CD4-positive, alpha-beta T cell treated with Interleukin-1 beta for 1 hour (primary cell): ENCODE measurements around the gene PBX2.
"Not testable (repeated sequence)": the region's sequence is repeated elsewhere in the genome, so short reads cannot be mapped to it uniquely, and the experiment has no call there.

Experiments used
- DNase-seq, 2 donors: peaks; one replicate each; pipeline ENCODE4 v3.0.0-alpha.2; 2020 to 2022

Gene PBX2

DNA sequence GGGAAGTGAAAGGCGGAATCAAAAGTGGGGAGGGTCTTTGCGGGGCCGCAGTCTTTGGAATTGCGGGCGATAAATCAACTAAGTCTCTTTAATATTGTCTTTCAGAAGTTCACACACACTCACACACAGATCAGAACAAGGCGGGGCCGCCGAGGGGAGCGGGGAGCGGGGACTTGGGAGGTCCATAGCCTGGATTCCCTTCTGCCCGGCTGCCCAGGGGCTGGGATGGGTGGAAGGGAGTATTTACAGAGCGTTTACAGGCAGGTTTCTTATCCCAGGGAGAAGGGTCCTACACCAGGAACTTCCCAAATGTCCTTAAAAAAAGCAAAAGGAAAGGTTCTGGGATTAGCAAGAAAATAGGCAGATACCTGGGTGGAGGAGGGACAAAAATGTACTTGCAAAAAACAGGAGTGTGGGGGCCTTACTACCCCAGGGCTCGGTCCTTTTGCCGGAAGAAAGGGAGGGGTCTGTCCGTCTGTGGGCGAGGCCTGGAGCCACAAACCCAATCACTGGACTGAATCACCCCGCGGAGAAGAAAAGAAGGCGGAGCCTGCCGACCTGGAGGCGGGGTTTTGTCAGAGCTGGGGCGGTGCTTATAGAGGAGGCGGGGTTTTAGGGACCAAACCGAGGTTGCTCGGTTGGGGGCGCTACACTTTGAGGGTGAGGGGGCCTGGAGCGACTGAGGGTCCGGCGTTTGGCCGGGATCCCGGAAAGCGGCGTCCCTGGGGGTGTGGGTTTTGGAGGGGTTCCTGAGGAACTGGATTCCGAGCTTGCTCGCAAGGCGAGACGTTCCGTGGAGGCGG is 41.5 kb downstream of the PBX2 start:
- peak; percentile 76 to 78 for DNase-seq

DNA sequence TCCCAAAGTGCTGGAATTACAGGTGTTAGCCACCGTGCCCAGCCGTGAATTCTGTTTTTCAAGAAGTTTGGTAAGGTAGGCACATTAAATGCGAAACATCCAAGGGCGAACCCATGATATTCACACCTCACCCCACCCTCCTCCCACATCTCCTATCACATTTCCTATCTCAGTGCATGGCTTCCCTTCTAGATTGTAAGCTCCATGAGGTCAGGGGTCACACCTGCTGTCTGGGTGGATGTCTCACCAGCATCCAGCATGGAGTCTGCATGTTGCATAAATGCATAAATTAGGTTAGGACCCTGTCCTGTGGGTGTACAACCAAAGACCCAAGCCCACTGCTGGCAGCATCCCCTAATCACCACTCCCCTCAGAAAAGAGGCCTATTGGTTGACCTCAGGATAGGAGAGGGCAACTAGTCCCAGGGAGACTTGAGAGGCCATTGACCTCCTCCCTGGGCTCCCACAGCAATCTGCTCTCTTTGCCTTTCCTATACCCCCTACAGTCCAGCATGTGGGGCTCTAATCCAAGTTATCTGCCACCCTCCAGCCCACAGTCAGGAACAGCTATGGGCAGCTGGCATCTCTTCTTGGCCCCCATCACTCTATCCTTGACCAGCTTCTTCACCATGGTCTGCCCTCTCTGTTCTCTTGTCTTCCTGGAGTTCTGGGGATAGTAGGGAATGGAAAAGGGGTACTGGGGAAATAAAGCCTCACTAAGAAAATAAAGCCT is 42.4 kb downstream of the PBX2 start:
- DNase-seq = no peak

DNA sequence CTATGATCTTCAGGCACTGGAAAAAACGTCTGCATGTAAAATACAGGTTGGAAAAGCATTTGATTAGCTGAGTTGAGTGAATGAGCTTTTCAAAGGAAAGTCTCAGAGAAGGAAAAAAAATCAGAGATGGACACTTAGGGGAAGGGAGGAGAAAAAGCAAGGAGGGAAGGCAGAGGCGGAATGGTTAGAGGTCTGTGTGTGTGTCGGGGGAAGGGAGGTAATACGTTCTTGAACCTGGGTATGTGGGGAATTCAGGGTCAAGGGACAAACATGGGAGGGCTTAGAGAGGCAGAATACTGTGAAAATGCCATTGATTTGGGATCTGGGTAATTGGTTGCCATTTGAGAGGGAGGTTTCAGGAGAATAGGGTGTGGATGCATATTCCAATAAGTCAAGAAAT is 43.3 kb downstream of the PBX2 start:
- no peak for DNase-seq

DNA sequence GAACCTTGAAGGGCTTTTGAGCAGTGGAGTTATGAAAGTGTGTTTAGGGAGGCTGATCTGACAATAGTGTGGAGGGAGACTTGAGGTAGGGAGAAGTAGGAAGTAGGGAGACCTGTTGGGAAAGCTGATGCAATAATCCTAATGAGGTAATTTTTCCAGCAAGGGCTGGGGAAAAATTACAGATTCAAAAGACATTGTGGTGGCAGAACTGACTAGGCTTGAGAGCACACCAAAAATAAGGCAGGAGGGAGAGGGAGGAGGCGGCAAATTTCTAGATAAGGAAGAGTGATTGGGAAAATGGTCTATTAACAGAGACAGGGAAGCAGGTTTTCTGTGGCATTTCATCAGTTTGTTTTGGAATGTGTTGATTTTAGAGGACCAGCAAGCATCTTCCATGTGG is 43.7 kb downstream of the PBX2 start:
- no peak for DNase-seq

DNA sequence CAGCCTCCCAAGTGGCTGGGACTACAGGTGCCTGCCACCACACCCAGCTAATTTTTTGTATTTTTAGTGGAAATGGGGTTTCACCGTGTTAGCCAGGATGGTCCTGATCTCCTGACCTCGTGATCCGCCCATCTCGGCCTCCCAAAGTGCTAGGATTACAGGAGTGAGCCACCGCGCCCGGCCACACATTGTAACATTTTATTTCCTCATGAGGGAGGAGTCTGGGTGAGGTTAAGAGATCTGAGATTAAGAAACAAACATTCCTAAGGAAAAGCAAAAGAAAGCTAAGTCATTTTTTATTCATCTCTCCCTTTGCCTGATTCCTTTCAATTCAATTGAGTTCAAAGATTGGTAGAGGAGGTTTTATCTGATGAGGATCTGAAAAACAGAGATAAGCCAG is 45.8 kb downstream of the PBX2 start:
- DNase-seq = not testable (repeated sequence)

DNA sequence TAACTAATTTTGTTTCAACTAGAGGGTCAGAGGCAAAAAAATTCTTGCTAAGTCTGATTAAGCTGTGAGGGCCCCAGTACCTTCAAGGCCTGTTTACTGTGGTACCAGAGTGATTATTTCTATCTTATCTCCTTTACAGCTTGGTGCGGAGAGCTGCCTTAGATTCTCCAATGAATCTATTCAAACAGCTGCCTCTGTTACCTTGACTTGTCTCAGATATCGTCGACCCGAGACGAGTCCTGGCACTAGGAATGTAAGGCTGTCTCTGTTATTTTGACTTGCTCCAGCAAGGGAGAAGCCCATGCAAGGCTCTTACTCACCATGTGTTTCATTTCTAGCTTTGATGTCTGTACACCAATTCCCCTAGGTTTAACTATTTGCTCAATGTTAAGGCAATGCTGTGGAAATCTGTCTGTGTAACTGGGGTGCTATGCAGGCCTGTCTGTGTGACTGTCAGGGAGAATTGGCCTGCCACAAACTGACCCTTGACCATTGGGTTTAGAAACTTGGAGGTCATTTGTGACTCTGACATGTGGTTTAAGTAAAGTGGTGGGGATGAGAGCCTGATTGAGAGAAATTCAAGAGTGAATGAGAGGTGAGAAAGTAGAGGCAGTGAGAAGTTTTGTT is 49.5 kb downstream of the PBX2 start:
- no peak for DNase-seq

DNA sequence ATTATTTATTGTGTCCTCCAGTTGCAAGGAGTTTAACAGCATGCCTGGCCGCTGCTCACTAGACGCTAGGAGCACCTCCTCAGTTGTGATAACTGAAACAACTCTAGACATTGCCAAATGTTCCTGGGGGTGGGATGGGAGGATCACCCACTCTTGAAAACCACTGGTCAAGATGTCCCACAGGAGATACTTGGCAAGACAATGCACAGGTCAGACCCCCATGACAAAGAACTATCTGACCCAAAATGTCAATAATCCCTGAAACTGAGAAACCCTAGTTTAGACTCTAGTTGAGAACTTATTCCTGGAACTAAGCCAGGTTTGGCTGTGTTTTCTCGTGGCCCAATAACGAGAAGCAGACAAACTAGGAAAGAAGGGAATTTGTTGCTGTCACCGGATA is 50.4 kb downstream of the PBX2 start:
- no peak for DNase-seq

DNA sequence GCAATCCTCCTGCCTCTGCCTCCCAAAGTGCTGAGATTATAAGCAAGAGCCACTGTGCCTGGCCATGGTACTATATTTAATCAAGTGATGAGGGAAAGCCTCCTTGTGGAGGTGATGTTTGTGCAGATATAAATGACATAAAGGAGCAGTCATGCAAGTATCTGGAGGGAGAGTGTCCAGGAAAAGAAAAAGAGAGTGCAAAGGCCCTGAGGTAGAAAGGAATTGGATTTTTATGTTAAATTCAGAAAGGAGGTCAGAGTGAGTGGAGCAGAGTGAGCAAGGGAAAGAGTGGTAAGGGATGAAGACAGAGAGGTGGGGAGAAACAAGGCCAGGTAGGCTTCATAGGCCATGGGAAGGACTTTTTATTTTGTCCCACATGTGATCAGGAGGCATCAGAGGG is 52.5 kb downstream of the PBX2 start:
- no peak for DNase-seq
